HG03469 (cell line): Measurements from ENCODE around the gene CDKAL1.
"Not testable (repeated sequence)": the region's sequence is repeated elsewhere in the genome, so short reads cannot be mapped to it uniquely, and the experiment has no call there.

Source experiments
- ATAC-seq: cut with Tn5 transposase; IDR thresholded peaks from one replicate; pipeline ENCODE4 v1.9.1; 2021; ENCODE audit warnings: mild to moderate bottlenecking, moderate library complexity, moderate number of reproducible peaks; ENCODE audit not compliant: unreplicated experiment

CDKAL1 gene

GRCh38 chr6:21186479-21187055, 652.3 kb downstream of the CDKAL1 start:
- ATAC-seq: no peak

GRCh38 chr6:21187485-21187884, 653.2 kb downstream of the CDKAL1 start:
- ATAC-seq: no peak

- ATAC-seq: peak; percentile 29
Measured at GRCh38 chr6:21188505-21189223, 654.4 kb downstream of the CDKAL1 start.

DNA sequence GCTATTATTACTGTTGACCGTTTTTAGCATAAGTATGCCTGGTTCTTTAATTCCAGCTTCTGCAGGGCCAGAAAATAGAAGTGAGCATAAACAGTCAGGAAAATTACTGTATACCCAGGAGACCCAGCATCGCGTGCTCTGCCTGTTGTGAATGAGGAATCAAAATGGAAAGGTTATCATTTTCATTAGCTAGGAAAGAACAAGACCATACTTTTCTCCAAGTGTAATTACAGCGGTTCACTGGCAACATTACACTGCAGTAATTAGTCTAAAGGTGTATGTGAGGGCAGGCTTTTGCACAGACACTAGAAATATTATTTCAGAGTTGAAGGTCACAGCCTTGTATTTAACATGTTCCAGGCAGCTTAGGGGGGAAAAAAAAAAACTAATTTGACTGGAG, 655.5 kb downstream of the CDKAL1 start:
- no peak for ATAC-seq

- ATAC-seq: no peak
Measured at GRCh38 chr6:21190701-21191100, 656.4 kb downstream of the CDKAL1 start.

DNA sequence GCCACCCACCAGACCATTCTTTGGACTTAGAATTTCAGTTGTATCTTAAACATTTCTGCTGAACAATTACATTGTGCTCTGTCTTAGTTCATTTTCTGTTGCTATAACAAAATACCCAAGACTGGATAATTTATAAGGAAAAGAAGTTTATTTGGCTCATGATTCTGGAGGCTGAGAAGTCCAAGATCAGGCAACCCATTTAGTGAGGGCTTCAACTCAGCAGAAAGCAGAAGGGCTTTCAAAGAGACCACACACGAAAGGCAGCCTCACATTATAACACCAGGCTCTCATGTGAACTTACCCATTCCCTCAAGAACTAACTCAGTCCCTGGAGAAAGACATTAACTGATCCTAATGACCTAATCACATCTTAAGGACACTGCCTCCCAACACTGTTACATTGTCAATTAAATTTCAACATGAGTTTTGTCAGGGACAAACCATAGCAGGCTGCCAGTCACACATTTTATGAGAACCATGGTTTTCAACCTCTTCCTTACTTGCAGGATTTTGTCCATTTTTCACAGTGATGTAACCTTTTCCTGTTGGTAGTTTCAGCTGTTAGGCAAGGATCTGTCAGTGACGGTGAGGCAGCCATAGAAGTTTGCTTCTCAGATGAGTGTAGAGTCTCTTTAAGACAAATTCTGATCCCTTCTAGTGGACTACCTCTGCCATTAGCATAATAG, 659.7 kb downstream of the CDKAL1 start:
- ATAC-seq: no peak

DNA sequence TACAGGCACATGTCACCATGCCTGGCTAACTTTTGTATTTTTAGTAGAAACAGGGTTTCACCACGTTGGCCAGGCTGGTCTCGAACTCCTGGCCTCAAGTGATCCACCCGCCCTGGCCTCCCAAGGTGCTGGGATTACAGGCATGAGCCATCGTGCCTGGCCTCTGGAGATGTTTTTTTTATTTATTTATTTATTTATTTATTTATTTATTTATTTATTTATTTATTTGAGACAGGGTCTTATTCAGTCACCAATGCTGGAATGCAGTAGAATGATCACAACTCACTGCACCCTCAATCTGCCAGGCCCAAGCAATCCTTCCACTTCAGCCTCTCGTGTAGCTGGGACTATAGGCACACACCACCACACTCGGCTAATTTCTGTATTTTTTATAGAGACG, 661.0 kb downstream of the CDKAL1 start:
- ATAC-seq: not testable (repeated sequence)

DNA sequence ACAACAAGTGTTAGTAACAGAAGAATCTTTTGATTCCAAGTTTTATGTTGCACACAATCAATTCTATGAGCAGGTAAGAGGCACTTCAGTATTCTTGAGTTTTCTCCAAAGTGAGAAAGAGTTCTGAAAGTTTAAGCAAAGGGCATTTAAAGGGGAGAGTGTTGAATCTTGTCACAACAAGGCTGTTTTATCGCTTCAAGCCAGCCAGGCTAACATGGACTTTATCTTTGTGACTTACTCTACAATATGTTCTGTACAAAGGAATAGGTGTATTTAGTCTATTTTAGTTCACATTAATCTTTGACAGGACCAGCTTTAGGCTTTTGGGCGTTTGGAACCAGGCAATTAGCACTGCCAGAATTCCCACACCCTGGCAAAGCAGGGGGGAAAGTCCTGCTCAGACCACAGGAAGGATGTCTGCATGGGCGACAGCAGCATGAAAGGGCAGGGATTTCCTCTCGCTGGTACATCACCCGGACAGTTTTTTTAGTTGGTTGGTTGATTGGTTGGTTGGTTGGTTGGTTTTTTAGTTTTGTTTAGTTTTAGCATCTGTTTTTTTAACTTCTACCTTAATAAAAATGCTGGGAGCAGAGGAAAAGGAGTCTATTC, 663.9 kb downstream of the CDKAL1 start:
- no peak for ATAC-seq

- ATAC-seq: no peak
Measured at GRCh38 chr6:21199262-21199661, 665.0 kb downstream of the CDKAL1 start.

DNA sequence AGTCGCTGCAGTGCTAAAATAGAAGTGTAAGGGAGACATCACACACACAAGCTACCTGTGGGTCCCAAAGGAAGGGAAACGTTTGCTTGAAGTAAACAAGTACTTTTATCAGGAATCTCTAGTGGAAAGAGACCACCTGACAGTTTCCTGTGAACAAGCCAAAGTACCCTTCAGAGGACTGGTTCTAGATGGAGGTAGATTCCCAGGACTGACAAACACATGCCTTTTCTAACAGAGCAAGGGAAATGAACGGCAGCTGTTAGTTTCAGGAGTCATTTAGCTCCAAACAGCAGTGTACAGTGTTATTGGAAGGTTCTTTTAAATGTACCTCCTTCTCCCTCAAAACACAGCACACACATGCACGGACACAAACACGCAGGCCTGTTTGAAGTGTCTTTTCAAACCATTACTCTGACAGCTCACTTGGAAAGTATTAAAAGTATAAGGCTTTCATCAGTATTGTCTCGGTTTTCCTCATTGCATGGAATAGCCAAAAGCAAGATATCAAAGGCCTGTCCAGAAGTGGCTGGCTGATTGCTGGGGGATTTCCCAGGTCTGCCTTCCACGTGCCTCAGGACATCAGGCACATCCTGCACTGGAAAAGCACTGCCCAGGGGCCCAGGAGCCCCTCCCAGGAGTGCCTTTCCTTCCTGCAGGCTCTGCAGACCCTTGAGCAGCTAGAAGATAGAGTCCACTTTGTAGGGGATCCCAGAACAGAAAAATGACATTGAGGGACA, 666.0 kb downstream of the CDKAL1 start:
- no peak for ATAC-seq

DNA sequence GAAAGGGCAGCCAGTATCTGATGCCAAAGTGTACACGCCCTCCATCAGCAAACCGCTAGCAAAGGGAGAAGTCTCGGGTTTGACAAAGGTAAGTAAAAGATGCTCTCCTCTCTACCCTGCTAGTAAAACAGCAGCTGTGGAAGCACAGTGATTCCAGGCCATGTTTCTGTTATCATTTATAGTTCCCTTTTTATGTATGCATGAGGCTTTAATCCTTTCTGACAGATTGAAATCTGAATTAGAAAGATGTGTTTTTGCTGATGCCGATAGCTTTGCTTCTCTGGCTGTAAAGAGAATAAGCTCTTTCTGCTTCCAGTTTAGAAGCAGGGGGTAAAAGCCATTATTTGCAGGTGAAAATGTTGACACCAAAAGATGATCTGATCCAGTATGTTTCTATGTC, 666.9 kb downstream of the CDKAL1 start:
- ATAC-seq: no peak

GRCh38 chr6:21201637-21202350, 667.5 kb downstream of the CDKAL1 start:
- no peak for ATAC-seq

GRCh38 chr6:21202521-21202920, 668.3 kb downstream of the CDKAL1 start:
- ATAC-seq: no peak

DNA sequence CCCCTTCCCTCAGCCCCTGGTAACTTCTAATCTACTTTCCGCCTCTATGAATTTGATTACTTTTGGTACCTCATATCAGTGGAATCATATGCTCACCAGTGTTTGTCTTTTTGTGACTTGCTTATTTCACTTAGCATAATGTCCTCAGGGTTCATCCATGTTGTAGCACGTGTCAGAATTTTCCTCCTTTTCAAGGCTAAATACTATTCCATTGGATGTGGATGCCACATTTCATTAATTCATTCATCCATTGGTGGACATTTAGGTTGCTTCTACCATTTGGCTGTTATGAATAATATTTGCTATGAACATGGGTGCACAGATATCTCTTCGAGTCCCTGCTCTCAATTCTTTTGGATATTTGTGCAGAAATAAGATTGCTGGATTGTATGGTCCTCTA, 670.7 kb downstream of the CDKAL1 start:
- no peak for ATAC-seq

- no peak for ATAC-seq
Measured at GRCh38 chr6:21208081-21208795, 674.0 kb downstream of the CDKAL1 start.

DNA sequence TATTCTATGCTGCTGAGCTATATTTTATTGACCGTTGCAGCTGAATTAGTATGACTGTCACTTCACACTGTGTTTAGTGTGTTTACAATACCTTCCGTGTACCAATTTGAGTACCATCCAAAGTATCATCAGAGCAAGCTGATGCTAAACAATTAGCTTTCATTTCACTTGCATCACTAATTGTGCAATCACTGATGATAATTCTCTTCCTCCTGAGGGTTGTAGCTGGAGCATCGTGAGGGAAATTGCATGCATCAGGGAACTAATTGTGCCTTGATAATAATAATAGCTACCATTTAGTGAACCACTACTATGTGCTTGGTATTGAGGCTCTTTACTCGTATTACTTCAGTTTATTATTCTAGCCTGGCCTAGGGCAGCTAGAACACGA, 674.5 kb downstream of the CDKAL1 start:
- ATAC-seq: no peak

GRCh38 chr6:21213492-21213891, 679.2 kb downstream of the CDKAL1 start:
- ATAC-seq: peak; percentile 56

DNA sequence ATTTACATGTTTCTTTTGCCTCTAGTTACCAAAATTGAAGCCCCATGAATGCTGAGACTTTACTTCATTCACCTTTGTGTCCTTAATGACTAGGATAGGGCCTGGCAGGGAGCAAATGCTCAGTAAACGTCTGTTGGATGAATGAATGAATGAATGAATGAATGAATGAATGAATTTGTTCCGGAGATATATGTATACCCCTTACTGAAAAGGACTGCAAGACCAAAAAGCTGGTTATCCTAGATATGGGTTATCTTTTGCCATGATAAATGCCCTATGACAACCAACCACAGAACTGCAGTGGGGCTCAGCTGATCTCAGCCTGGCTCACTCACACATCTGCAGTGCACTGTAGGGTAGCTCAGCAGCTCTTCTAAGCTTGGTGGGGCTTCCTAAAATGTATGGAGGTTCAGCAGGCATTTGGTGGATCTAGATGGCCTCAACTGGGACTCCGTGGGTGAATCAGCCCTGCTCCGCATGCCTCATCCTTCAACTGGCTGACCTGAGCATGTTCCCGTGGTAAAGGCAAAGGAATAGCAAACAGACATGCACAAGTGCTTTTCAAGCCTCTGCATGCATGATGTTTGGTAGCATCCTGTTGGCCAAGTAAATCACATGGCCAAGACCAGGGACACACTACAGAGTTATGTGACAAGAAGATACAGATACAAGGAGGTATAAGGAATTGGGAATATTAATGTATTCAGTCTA, 680.6 kb downstream of the CDKAL1 start:
- ATAC-seq: no peak

GRCh38 chr6:21219241-21219640, 685.0 kb downstream of the CDKAL1 start:
- ATAC-seq: no peak
